SU-DHL-6 (cell line): ENCODE results near the gene RASD1.

Experiments used
- H2AFZ ChIP-seq: fragments of 200-600 bp; sonication (generic); 2 replicates; pipeline ENCODE4 v1.6.1; 2014; ENCODE audit warnings: low read depth, mild to moderate bottlenecking, moderate library complexity, mixed read lengths, antibody characterized with exemption, low read length; ENCODE audit not compliant: severe bottlenecking
- H3F3A ChIP-seq: fragments of 200-600 bp; shearing (Covaris generic); 2 replicates; pipeline ENCODE4 v1.6.0; 2016; ENCODE audit warnings: antibody characterized with exemption, mild to moderate bottlenecking; ENCODE audit not compliant: insufficient read depth
- H3K27ac ChIP-seq: fragments of 200-600 bp; sonication (generic); 2 replicates; pipeline ENCODE4 v1.5.1; 2016; ENCODE audit warnings: low read depth, mild to moderate bottlenecking, low read length, moderate library complexity, mixed read lengths
- H3K27me3 ChIP-seq: fragments of 200-600 bp; sonication (generic), shearing (Covaris generic); 2 replicates; pipeline ENCODE4 v1.6.0; 2014; ENCODE audit warnings: mild to moderate bottlenecking, low read length
- H3K36me3 ChIP-seq: fragments of 200-600 bp; sonication (generic); 2 replicates; pipeline ENCODE4 v1.6.1; 2014; ENCODE audit warnings: mild to moderate bottlenecking, low read length, mixed read lengths
- H3K4me2 ChIP-seq: fragments of 300-600, 200-600 bp; shearing (Covaris generic), sonication (generic); 2 replicates; pipeline ENCODE4 v1.6.0; 2014; ENCODE audit warnings: low read length, low read depth, mild to moderate bottlenecking; ENCODE audit not compliant: poor library complexity, severe bottlenecking
- H3K4me3 ChIP-seq: fragments of 200-600 bp; sonication (generic); 2 replicates; pipeline ENCODE4 v1.5.1; 2014; ENCODE audit warnings: antibody characterized with exemption, low read length, mild to moderate bottlenecking, mixed read lengths; ENCODE audit not compliant: insufficient read depth, poor library complexity, severe bottlenecking
- H3K79me2 ChIP-seq: fragments of 200-600 bp; sonication (generic); 2 replicates; pipeline ENCODE4 v1.6.1; 2014; ENCODE audit warnings: mild to moderate bottlenecking, low read length, moderate library complexity; ENCODE audit not compliant: insufficient read depth
- H3K9ac ChIP-seq: fragments of 200-600 bp; sonication (generic); 2 replicates; pipeline ENCODE4 v1.7.0; 2014; ENCODE audit warnings: mild to moderate bottlenecking, low read length
- H3K9me2 ChIP-seq: fragments of 200-600 bp; sonication (generic); replicated peaks from 2 replicates; pipeline ENCODE4 v1.6.1; 2014; ENCODE audit warnings: low read length; ENCODE audit not compliant: insufficient read depth
- H3K9me3 ChIP-seq: fragments of 200-600 bp; sonication (generic); 2 replicates; pipeline ENCODE4 v1.6.1; 2014; ENCODE audit warnings: low read length, mixed read lengths; ENCODE audit not compliant: insufficient read depth
- H4K20me1 ChIP-seq: fragments of 200-600 bp; sonication (generic); 2 replicates; pipeline ENCODE4 v1.6.1; 2014; ENCODE audit warnings: low read depth, mild to moderate bottlenecking, antibody characterized with exemption, low read length, moderate library complexity, mixed read lengths
- CTCF ChIP-seq: fragments of 200-600 bp; sonication (generic); IDR thresholded peaks from one replicate; pipeline ENCODE4 v1.5.1; 2017; ENCODE audit warnings: antibody characterized with exemption, mild to moderate bottlenecking, low read length, moderate library complexity; ENCODE audit not compliant: insufficient read depth, poor library complexity, severe bottlenecking
- EZH2phosphoT487 ChIP-seq: fragments of 200-600 bp; sonication (generic), shearing (Covaris generic); conservative IDR thresholded peaks from 2 replicates; pipeline ENCODE4 v1.6.1; 2018; ENCODE audit warnings: mild to moderate bottlenecking, antibody characterized with exemption, low read length, moderate library complexity, mixed read lengths

The RASD1 gene

GRCh38 chr17:17511881-17512858 is 16.0 kb upstream of the RASD1 start:
- Histone ChIP-seq H2AFZ (no peak overlapping the region), H3K4me2 (no peak overlapping the region), H3K9me2 (no peaks in the 10 kb centered on the region), H4K20me1 (no peaks in the 10 kb centered on the region), H3K36me3 (no peaks in the 10 kb centered on the region), H3K27ac (no peak overlapping the region), H3K9ac (no peak overlapping the region), H3K79me2 (no peaks in the 10 kb centered on the region), H3K9me3 (no peaks in the 10 kb centered on the region), H3F3A (no peaks in the 10 kb centered on the region), H3K27me3 (no peaks in the 10 kb centered on the region), H3K4me3 (no peak overlapping the region)
- TF ChIP-seq EZH2phosphoT487: no peak
- no peak for TF ChIP-seq CTCF

- no peaks in the 10 kb centered on the region for H3F3A ChIP-seq
- H3K9me3 ChIP-seq: no peaks in the 10 kb centered on the region
- H3K27ac ChIP-seq: no peak overlapping the region
- H3K27me3 ChIP-seq: no peaks in the 10 kb centered on the region
- H3K4me3 ChIP-seq: no peak overlapping the region
- TF ChIP-seq CTCF: no peak
- no peaks in the 10 kb centered on the region for H3K36me3 ChIP-seq
- H3K9ac ChIP-seq: no peak overlapping the region
- no peaks in the 10 kb centered on the region for H4K20me1 ChIP-seq
- H2AFZ ChIP-seq: no peak overlapping the region
- no peak overlapping the region for H3K4me2 ChIP-seq
- no peaks in the 10 kb centered on the region for H3K79me2 ChIP-seq
- H3K9me2 ChIP-seq: no peaks in the 10 kb centered on the region
These were observed 15.1 kb upstream of the RASD1 start for GRCh38 chr17:17511293-17511741.

GRCh38 chr17:17510456-17511292 is 14.5 kb upstream of the RASD1 start:
- no peaks in the 10 kb centered on the region for H4K20me1 ChIP-seq
- H3K27ac ChIP-seq: no peak overlapping the region
- H3K9me2 ChIP-seq: no peaks in the 10 kb centered on the region
- H3K79me2 ChIP-seq: no peaks in the 10 kb centered on the region
- no peaks in the 10 kb centered on the region for H3K27me3 ChIP-seq
- no peak overlapping the region for H3K4me2 ChIP-seq
- no peaks in the 10 kb centered on the region for H3K9me3 ChIP-seq
- TF ChIP-seq EZH2phosphoT487 (no peak), CTCF (no peak)
- H3K9ac ChIP-seq: no peak overlapping the region
- H3K36me3 ChIP-seq: no peaks in the 10 kb centered on the region
- no peaks in the 10 kb centered on the region for H3F3A ChIP-seq
- H3K4me3 ChIP-seq: no peak overlapping the region
- no peak overlapping the region for H2AFZ ChIP-seq
